Measurements from ENCODE around the gene ANAPC15.

GRCh38 chr11:72100009-72100408, 12.5 kb downstream of the ANAPC15 start:
- TF ChIP-seq EZH2 (IDR thresholded peaks at IDR 0.05; ENCODE audit: low read depth, unreplicated experiment) (no peak), CTCF (conservative IDR thresholded peaks at IDR 0.05; ENCODE audit: low read depth in 2 of 2) (no peak), JUNB (IDR thresholded peaks at IDR 0.05; ENCODE audit: unreplicated experiment) (no peak), ZNF331 (CRISPR knock-in tag; IDR thresholded peaks at IDR 0.05; ENCODE audit: low read depth) (no peak), POLR2AphosphoS5 (IDR thresholded peaks at IDR 0.05; ENCODE audit: low read depth) (no peak), EZH2phosphoT487 (IDR thresholded peaks at IDR 0.05; ENCODE audit: unreplicated experiment) (no peak), CREB1 (CRISPR knock-in tag; IDR thresholded peaks at IDR 0.05; ENCODE audit: low read depth) (no peak), REST (IDR thresholded peaks at IDR 0.05; ENCODE audit: unreplicated experiment) (no peak)
- TF ChIP-seq, protein P1, sequence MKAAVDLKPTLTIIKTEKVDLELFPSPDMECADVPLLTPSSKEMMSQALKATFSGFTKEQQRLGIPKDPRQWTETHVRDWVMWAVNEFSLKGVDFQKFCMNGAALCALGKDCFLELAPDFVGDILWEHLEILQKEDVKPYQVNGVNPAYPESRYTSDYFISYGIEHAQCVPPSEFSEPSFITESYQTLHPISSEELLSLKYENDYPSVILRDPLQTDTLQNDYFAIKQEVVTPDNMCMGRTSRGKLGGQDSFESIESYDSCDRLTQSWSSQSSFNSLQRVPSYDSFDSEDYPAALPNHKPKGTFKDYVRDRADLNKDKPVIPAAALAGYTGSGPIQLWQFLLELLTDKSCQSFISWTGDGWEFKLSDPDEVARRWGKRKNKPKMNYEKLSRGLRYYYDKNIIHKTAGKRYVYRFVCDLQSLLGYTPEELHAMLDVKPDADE (IDR thresholded peaks at IDR 0.05) = no peak

Measured in GM23338 (cell line).